ENCODE data around the gene C2orf15. TPM values are rescaled to one million over a fixed set of nuclear protein-coding genes. Genes with fewer than 3 reads are reported as not detected.
A peak's percentile ranks its signal among the peaks of the same experiment; 100 is the strongest.

Gene C2orf15
- total RNA-seq, 2 experiments from 2014 or later, result 0.25 to 1.3 TPM

- Histone ChIP-seq H3K9me2 (ENCODE audit: insufficient read depth, low read length) (no peaks in the 10 kb centered on the region), H2AFZ (ENCODE audit: low read length) (no peak overlapping the region), H3K27ac (ENCODE audit: low read depth, low read length, poor library complexity, severe bottlenecking) (no peak overlapping the region), H4K20me1 (ENCODE audit: insufficient read depth, low read length) (no peaks in the 10 kb centered on the region), H3K4me3 (ENCODE audit: low read depth, low read length, poor library complexity, severe bottlenecking) (no peak overlapping the region), H3K4me1 (ENCODE audit: insufficient read depth, low read length, poor library complexity, severe bottlenecking) (peaks cover 21% of the 10 kb centered on the region), H3K36me3 (ENCODE audit: insufficient read depth, low read length) (peaks cover 10% of the 10 kb centered on the region), H3K79me2 (ENCODE audit: insufficient read depth, low read depth, low read length) (peaks cover 8% of the 10 kb centered on the region; the same call in 1 of the 2 replicates), H3K9me3 (ENCODE audit: low read length) (no peaks in the 10 kb centered on the region), H3K4me2 (ENCODE audit: low read length) (no peak overlapping the region)
- no TSS peak for BruUV-seq (replicated peaks)
- DNase-seq (ENCODE audit: low spot score), result no peak
- intact Hi-C loops (cut with micrococcal nuclease; ENCODE audit: unreplicated experiment), result no loop called here
- ChIA-PET POLR2A (no interaction called here), CTCF (ENCODE audit: unreplicated experiment) (no interaction called here)
- TF ChIP-seq CTCF (conservative IDR thresholded peaks at IDR 0.05; ENCODE audit: low read length), result no peak
- no peak for TF ChIP-seq EZH2phosphoT487 (IDR thresholded peaks at IDR 0.05; ENCODE audit: borderline replicate concordance, low read depth, low read length)
These were observed 10.8 kb downstream of the C2orf15 start for GRCh38 chr2:99152199-99152895.

- BruUV-seq (replicated peaks), result TSS peak; percentile 74
- no peaks in the 10 kb centered on the region for H3K9me3 ChIP-seq (ENCODE audit: low read length)
- CTCF ChIA-PET (ENCODE audit: unreplicated experiment), result interaction anchor here (0.5 kb wide), 1 partner anchor 1934 kb away, joined by 3 read pairs; no protein-coding TSS in a partner anchor
- no peak for DNase-seq (ENCODE audit: low spot score)
- TF ChIP-seq CTCF (conservative IDR thresholded peaks at IDR 0.05; ENCODE audit: low read length) (no peak), EZH2phosphoT487 (IDR thresholded peaks at IDR 0.05; ENCODE audit: borderline replicate concordance, low read depth, low read length) (no peak)
- peak overlapping the region; percentile 82 for H2AFZ ChIP-seq (ENCODE audit: low read length)
- H3K4me2 ChIP-seq (ENCODE audit: low read length), result peak overlapping the region; percentile 88
- no peaks in the 10 kb centered on the region for H3K9me2 ChIP-seq (ENCODE audit: insufficient read depth, low read length)
- peaks cover 8% of the 10 kb centered on the region; the same call in 1 of the 2 replicates for H3K79me2 ChIP-seq (ENCODE audit: insufficient read depth, low read depth, low read length)
- intact Hi-C loops (cut with micrococcal nuclease; ENCODE audit: unreplicated experiment), result loop anchor here (2.0 kb wide), 3 partner anchors 13 to 183 kb away; partner anchors contain the start of genes C2orf15, EIF5B, MITD1 and MRPL30
- H3K27ac ChIP-seq (ENCODE audit: low read depth, low read length, poor library complexity, severe bottlenecking), result peak overlapping the region; percentile 13
- H4K20me1 ChIP-seq (ENCODE audit: insufficient read depth, low read length), result no peaks in the 10 kb centered on the region
- H3K4me1 ChIP-seq (ENCODE audit: insufficient read depth, low read length, poor library complexity, severe bottlenecking), result peaks cover 21% of the 10 kb centered on the region
- H3K4me3 ChIP-seq (ENCODE audit: low read depth, low read length, poor library complexity, severe bottlenecking), result peak overlapping the region; percentile 75
- H3K36me3 ChIP-seq (ENCODE audit: insufficient read depth, low read length), result peaks cover 12% of the 10 kb centered on the region
- POLR2A ChIA-PET, result interaction anchor here (1.0 to 2.2 kb wide), 2 partner anchors 12 to 13 kb away, joined by 3 to 12 read pairs; partner anchors contain the start of gene C2orf15
These were observed 12.6 kb downstream of the C2orf15 start for GRCh38 chr2:99153921-99154604.
